ELF-1 (cell line): ENCODE results near the gene MATN1.

ENCODE experiments used
- DNase-seq: peaks from one replicate; pipeline ENCODE4 v3.0.0-alpha.2; 2016; ENCODE audit warnings: low read depth, low spot score

MATN1 gene

GRCh38 chr1:30745834-30746208 is 22.4 kb upstream of the MATN1 start:
- no peak for DNase-seq

DNA sequence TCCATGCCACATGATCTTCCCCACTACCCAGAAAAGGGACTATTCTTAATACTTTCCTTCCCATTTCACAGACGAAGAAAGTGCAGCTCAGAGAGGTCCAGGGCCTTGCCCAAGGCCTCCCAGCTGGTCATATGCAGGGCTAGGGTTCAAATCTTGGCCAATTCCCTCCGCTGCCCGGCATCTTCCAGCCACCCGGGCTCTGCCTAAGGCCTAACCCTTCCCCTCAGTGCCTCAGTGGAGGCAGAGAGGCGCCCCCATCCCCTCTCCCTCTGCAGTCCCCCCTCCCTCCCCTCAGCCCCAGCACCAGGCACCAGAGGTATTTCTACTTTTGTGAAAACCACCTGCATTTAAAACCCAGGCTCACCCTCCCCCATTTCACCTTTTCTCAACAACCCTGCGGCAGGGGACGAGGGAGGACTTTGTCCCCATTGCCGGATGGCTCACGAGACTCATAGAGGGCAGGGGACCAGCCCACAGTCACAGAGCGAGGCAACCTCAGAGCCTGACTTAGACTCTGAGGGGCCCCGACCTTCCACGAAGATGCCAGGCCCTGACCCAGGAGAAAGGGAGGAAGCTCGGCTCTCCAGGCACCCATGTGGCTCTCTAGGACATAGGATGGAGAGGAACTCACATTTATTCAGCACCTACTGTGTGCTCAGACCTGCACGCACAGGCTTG is 21.9 kb upstream of the MATN1 start:
- DNase-seq: no peak

GRCh38 chr1:30744060-30744756 is 20.8 kb upstream of the MATN1 start:
- DNase-seq: no peak

DNA sequence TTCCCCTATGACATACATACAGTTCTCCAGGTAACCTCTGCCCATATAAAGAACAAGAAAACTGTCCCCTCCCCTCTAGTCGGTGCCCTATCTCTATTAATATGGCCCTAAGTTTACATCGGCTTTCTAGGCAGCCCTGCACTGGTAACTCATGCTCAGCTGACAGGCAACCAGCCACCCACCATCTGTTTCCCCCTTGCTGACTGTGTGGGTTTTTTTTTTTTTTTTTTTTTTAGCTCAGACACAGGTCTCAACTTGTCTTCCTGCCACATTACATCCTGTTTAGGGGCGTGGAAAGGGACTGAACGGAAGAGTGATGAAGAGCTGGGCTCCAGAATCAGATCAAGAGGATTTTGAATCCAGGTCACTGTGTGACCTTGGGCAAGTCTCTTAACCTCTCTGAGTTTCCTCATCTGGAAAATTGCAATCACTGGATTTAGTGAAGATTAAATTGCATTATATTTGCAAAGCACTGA is 20.2 kb upstream of the MATN1 start:
- no peak for DNase-seq

DNA sequence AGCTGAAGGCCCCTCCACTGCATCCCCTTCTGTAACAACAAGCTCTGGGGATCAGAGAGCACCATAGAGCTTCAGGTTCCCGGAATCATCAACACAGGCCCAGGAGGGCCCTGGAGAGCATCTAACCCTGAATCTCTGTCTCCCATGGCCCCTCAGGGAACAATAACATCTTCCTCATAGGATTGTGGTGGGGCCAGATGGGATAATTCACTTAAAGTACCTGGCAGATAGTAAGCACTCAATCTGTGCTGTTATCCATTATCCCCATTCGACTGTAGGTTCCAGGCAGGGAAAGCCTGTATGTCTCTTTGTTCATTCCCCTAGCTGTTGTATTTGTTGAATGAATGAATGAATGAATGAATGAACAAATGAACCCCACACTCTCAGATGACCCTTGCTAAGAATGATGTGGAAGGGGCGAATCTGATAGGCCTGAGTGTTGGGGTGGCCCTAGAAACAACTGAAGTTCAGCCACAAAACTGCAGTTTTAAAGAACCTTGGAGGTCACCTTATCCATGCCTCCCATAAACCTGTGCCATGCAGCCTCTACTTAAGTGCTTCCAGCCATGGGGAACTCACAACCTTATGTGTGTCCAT is 19.7 kb upstream of the MATN1 start:
- DNase-seq: no peak

DNA sequence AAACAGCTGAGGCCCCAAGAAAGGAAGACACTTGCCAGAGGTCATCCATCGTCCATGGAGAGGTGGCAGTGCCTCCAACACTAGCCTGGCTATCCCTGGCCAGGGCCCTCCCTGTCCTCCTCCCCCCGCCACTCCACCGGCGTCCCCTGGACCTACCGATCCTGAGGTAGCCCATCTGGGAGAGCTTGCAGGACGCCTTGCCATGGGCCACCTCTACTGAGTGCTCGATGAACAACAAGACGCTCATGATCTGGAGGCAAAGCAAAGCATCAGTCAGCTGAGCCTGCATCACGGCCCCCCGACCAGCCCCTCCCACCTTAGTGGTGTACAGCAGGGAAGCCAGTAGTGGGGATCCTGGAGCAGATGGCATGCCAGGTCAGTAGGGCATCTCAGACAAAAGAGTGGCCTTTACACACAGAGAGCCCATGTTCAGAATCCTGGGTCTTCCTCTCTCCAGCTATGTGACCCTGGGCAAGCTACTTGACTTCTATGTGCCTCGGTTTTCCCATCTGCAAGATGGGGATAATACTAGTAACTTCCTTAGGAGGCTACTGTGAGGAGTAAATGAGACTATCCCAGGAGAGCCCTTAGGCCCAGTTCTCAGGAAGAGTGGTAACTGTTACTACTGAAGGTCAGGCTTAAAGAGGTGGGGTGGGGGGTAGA is 19.0 kb upstream of the MATN1 start:
- DNase-seq: no peak

DNA sequence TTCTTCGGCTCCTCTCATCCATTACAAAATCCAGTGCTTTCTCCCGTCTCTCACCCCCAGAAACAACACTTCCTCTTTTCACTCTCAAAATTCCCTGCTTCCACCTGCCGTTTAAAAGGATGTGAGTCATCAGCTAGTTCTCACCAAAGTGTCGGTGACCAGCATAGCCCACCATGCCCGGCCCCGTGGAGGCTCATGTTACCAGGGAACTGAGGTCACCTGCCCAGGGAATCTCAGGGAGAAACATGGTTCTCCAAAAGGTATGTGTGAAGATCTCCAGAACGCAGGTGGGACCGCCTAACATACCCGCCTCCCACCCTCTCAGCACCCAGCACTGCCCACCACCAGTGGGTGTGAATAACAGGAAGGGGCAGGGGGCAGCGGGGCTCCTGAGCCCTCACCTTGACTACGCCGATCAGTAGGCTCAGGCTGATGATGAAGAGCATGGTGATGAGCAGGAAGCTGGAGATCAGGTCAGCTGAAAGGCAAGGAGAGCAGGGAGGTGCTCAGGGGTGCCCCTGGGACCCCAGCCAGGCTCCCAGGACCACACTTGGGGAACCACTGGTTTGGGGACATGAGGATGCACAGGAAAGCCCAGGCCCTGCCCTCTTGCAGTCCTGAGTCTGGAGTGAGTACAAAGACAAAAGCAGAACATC is 18.0 kb upstream of the MATN1 start:
- DNase-seq: no peak

- no peak for DNase-seq
Measured at GRCh38 chr1:30740251-30741238, 17.2 kb upstream of the MATN1 start.

DNA sequence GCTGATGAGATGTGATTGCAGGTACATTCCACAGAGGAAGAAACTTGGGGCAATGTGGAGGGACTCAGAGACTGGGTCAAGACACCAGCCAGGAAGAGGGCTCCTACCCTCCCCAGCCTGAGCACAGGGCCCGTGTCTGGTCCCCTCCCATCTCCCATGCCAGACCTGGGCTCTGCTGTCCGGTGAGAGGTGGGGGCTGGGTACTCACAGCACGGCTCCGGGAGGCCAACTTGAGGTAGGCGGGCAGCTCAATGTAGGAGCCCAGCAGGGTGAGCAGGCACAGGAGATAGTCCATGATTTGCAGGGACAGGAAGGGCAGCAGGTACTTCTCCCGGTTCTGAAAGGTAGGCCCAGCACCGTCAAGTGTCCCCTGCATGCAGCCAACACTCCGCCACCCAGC is 16.2 kb upstream of the MATN1 start:
- DNase-seq: no peak

DNA sequence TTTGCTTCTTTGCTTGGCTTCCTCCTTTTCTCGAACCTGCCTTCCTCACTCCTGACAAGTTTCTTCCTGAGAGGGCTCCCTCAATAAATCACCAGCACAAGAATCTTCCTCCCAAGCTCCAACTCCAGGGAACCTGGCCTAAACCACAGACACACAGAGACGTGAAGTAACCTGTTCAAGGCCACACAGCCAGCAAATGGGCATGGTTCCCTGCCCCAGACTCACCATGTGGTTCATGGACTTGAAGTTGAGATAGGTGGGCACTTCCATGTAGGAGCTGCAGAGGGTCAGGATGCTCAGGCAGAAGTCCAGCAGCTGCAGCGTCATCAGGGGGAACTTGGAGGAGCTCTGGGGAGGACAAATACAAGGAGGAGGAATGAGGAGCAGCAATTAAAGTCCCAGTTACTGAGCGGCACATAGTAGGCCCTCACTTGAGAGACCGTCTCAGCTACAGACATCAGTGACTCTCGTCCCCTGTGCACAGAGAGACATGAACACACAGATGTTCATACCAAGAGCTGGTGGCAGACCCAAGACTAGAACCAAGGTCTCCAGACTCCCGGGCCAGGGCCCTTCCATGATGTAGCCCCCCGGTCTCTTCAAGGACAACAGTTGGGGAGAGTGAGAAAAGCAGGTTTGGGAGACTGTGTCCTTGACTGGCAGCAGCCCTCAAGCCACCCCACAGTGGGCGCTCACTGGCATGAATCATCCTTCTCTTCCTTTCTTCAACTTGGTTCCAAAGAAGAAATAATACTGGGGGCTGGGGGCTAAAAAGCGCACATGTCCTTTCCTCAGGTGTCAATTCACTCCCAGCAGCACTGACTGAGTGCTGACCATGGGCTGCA is 15.6 kb upstream of the MATN1 start:
- no peak for DNase-seq

DNA sequence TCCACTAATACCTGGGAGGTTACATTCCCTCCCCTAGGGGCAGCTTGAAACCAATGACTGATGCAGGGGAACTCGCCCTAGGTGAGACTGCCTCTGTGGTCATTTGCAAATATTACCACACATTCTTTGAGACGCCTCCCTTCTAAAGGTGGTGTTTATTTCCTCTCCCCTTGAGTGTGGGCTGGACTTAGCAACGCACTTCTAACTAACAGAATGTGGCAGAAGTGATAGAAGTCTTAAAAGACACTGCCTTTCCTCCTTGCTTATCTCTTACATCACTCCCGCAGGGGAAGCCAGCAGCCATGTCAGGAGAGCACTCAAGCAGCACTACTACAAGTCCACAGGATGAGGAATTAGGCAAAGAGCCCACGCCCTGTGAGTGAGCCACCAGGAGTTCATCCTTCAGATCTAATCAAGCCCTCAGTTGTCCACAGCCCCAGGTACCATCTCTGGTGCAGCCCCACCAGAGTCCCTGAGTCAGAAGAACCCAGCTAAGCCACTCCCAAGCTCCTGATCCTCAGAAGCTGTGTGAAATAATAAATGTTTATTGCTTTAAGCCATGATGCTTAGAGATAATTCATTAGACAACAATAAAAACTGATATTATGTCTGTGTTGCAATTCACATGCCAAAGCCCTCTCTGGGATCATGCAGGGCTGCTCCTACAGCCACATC is 14.8 kb upstream of the MATN1 start:
- no peak for DNase-seq

DNA sequence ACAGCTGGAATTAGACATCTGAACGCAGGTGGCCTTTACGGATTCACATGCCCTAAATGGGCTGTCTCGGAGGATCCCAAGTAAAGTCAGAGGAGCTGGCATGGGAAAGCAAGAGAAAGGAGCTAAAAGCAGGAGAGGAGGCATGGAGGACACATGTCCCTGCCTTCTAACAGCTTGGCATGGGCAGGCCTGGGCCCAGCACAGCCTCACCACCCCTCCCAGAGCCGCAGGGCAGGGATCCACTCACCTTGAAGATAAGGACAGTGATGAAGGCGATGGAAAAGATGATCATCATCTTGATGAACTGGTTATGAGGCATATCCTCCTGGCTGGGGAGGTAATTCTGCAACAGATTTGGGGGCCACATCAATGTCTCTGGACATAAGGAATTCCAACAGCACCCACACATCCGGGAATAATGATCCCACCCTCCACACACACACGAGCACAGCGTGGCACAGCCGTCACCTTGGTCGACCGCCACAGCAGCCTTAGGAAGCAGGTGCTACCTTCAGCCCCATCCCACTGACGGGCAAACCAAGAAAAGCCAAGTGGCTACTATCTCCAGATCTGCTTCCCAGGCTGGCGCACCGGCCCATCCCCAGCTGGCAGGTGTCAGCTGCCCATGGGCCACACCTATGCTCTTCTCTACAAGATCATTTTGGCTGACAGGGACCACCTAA is 14.1 kb upstream of the MATN1 start:
- no peak for DNase-seq

DNA sequence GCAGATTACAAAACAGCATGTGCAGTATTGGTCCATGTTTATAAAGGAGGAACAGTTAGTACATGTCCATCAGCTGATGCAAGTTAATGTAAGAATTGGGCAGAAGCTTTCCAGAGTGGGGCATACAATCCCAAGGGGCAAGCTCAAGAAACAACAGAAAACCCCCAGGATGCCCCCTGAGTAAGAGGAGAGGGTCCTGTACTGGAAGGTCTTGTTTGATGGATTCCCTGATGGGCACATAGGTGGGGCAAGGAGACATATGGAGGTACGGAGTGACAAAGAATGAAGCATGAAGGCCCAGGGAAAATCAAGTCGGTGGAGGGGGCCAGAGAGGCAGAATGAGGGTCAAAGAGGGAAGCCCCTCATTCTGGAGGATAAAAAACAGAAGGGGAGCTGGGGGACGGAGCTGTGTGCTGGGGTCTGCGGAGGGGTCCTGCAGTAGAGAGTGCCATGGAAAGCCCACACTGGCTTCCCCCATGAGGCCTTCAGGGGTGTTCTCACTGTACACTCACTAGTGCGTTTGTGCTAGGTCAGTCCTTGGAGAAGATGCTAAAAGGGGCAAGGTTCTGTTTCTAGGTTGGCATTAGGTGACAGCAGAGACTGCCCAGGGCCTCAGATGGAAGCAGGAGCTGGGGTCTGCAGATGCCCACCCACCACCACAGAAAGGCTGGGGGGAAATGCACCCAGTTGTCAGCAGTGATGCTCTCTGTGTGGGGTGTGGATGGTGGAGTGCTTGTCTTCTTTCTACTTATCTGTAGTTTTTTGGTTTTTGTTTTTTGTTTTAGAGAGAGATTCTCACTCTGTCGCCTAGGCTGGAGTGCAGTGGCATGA is 12.5 kb upstream of the MATN1 start:
- DNase-seq: no peak

GRCh38 chr1:30735124-30735523 is 11.7 kb upstream of the MATN1 start:
- no peak for DNase-seq

- DNase-seq: no peak
Measured at GRCh38 chr1:30734580-30734979, 11.2 kb upstream of the MATN1 start.

GRCh38 chr1:30734106-30734505 is 10.7 kb upstream of the MATN1 start:
- no peak for DNase-seq

DNA sequence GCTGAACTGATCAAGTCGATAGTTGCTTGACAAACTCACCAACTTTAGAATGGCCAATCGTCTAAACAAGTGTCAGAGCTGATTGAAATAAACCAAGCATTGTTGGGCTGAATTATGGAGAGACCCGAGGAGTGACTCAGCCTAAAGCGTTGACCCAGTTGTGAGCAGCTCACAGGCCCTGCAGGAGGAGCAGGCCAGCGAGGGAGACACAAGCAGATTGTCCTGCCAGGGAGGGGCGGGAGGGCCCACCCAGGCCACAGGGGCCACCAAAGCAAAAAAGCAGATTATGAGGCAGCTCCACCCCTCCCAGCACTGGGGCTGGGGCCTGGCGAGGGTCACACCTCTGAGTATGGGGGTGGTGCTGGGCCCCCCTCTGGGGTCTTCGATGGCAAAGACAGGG is 10.1 kb upstream of the MATN1 start:
- DNase-seq: no peak
